ENCODE measurements around the gene CCNA1.

DNA sequence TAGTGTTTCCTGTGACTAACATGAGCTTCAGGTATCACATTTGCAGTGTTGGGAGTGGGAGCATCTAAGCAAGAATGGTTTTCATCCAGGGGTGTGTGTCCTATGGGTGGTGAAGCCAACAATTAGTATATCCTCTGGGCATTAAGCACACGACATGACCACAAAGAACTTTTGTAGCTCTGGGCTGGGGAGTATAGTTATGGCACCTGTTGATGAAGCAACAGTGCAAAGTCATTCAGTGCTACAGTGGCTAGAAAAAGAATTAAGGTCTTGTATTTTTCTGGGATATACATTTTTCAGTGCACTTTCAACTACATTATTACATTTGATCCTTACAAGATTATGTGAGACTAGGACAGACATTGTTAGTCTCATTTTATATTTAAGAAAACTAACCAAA, 21.8 kb downstream of the CCNA1 start:
- TF ChIP-seq, protein P1, sequence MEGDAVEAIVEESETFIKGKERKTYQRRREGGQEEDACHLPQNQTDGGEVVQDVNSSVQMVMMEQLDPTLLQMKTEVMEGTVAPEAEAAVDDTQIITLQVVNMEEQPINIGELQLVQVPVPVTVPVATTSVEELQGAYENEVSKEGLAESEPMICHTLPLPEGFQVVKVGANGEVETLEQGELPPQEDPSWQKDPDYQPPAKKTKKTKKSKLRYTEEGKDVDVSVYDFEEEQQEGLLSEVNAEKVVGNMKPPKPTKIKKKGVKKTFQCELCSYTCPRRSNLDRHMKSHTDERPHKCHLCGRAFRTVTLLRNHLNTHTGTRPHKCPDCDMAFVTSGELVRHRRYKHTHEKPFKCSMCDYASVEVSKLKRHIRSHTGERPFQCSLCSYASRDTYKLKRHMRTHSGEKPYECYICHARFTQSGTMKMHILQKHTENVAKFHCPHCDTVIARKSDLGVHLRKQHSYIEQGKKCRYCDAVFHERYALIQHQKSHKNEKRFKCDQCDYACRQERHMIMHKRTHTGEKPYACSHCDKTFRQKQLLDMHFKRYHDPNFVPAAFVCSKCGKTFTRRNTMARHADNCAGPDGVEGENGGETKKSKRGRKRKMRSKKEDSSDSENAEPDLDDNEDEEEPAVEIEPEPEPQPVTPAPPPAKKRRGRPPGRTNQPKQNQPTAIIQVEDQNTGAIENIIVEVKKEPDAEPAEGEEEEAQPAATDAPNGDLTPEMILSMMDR (IDR thresholded peaks at IDR 0.05; ENCODE audit: insufficient read depth, low read length, poor library complexity, severe bottlenecking) = no peak
- TF ChIP-seq EZH2phosphoT487 (conservative IDR thresholded peaks at IDR 0.05; ENCODE audit: low read length) = no peak

Data from SU-DHL-6 (cell line).